Thymus (tissue), 2 donors: ENCODE measurements around the gene CORO2B. TPM values are rescaled to one million over a fixed set of nuclear protein-coding genes. Genes with fewer than 3 reads are reported as not detected.

ENCODE experiments used
- polyA plus RNA-seq: library from polyadenylated mRNA; stranded (reverse); fragments of 200-250 nt; gene quantifications from one replicate; pipeline ENCODE4 v1.2.3, GENCODE V29; 2013
- total RNA-seq: library from RNA; stranded (reverse); fragments of 120-200 nt; gene quantifications from one replicate; pipeline ENCODE4 v1.2.4, GENCODE V29; 2013
- donor health status: healthy.

Gene CORO2B
- total and polyA plus RNA-seq, 2 donors = 0.57 to 1.3 TPM

Other genes starting within 250 kb of the CORO2B start
- gene ITGA11, start 146.8 kb upstream of the CORO2B start, total RNA-seq = 0.47 TPM
- gene ITGA11, start 146.8 kb upstream of the CORO2B start, polyA plus RNA-seq = 0.21 TPM
- gene ANP32A, start 241.9 kb downstream of the CORO2B start, total RNA-seq = 142 TPM
- 115 TPM for gene ANP32A, start 241.9 kb downstream of the CORO2B start, polyA plus RNA-seq